CD4-positive, alpha-beta T cell treated with Interleukin-4 for 4 hours (primary cell): Measurements from ENCODE around the gene SLC2A6.

Experiments
- DNase-seq: peaks from one replicate; pipeline ENCODE4 v3.0.0-alpha.2; 2020

SLC2A6 gene

GRCh38 chr9:133515615-133516255 is 36.8 kb upstream of the SLC2A6 start:
- DNase-seq: no peak

GRCh38 chr9:133515240-133515610 is 36.3 kb upstream of the SLC2A6 start:
- DNase-seq: no peak

- no peak for DNase-seq
These were observed 35.8 kb upstream of the SLC2A6 start for GRCh38 chr9:133514460-133515239.

- no peak for DNase-seq
These were observed 34.6 kb upstream of the SLC2A6 start for GRCh38 chr9:133513214-133514100.

GRCh38 chr9:133512253-133513213 is 33.6 kb upstream of the SLC2A6 start:
- DNase-seq: no peak

GRCh38 chr9:133511607-133512006 is 32.7 kb upstream of the SLC2A6 start:
- no peak for DNase-seq

- DNase-seq: no peak
These were observed 32.1 kb upstream of the SLC2A6 start for GRCh38 chr9:133510926-133511505.

GRCh38 chr9:133509179-133510083 is 30.5 kb upstream of the SLC2A6 start:
- DNase-seq: peak; percentile 2

- DNase-seq: no peak
These were observed 29.1 kb upstream of the SLC2A6 start for GRCh38 chr9:133508046-133508445.

GRCh38 chr9:133507246-133507965 is 28.5 kb upstream of the SLC2A6 start:
- no peak for DNase-seq

GRCh38 chr9:133506653-133507038 is 27.7 kb upstream of the SLC2A6 start:
- DNase-seq: no peak

- DNase-seq: no peak
These were observed 27.2 kb upstream of the SLC2A6 start for GRCh38 chr9:133505901-133506652.

GRCh38 chr9:133505186-133505830 is 26.4 kb upstream of the SLC2A6 start:
- DNase-seq: no peak

- DNase-seq: no peak
These were observed 23.2 kb upstream of the SLC2A6 start for GRCh38 chr9:133502112-133502511.

GRCh38 chr9:133499892-133500270 is 21.0 kb upstream of the SLC2A6 start:
- no peak for DNase-seq

- DNase-seq: no peak
These were observed 20.4 kb upstream of the SLC2A6 start for GRCh38 chr9:133499132-133499891.

- no peak for DNase-seq
These were observed 18.3 kb upstream of the SLC2A6 start for GRCh38 chr9:133496861-133497842.
